Fibroblast of peridontal ligament (primary cell): Measurements from ENCODE around the gene STXBP5L.
A peak's percentile ranks its signal among the peaks of the same experiment; 100 is the strongest.
"Not testable (repeated sequence)": the region's sequence is repeated elsewhere in the genome, so short reads cannot be mapped to it uniquely, and the experiment has no call there.

Source experiments
- DNase-seq: peaks from one replicate; pipeline ENCODE4 v3.0.0-alpha.2; 2010; ENCODE audit errors: extremely low read depth

Gene STXBP5L

GRCh38 chr3:120908030-120908794 lies at the start of gene STXBP5L:
Gene STXBP5L (plus strand): TSS chr3:120908205. CDS start chr3:120909579, 1,374 bp downstream.
- peak; percentile 18 for DNase-seq

DNA sequence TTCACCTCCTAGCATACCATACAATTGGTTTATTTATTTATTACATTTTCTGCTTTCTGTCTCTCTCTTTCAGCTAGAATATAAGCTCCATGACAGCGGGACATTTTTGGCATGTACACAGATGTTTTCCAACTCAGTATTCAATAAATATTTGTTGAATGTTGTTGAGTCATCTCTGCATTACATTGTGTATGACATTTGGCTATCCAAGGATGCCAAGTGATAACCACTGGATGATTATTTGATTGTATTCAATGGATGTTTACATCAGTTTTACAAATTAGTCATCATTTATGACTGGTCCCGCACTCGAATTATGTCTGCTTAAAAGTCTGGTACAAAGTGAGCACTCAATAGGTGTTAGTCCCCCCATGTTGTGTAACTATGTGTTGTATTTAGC lies 49.5 kb upstream of the STXBP5L start:
- no peak for DNase-seq

DNA sequence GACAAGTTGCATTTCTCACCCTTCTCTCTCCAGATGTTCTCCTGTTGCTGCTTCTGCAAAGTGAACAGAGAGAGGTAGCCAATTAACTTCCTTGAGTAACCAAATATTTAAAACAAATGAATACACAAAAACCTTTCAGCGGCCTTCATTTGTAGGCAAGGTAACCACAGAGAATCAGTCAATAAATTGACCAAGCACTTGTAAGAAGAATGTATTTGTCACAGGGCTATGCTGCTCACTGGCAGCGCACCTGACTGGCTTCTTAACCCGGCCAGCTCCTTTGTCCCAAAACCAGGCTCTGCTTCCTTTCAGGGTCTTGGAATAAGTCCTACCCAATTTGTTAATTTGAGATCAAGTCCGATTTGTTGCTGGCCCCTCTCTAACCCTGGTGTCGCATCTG lies 43.5 kb upstream of the STXBP5L start:
- no peak for DNase-seq

GRCh38 chr3:120875507-120875906 lies 32.5 kb upstream of the STXBP5L start:
- no peak for DNase-seq

- no peak for DNase-seq
Measured at GRCh38 chr3:120875989-120876388, 32.0 kb upstream of the STXBP5L start.

DNA sequence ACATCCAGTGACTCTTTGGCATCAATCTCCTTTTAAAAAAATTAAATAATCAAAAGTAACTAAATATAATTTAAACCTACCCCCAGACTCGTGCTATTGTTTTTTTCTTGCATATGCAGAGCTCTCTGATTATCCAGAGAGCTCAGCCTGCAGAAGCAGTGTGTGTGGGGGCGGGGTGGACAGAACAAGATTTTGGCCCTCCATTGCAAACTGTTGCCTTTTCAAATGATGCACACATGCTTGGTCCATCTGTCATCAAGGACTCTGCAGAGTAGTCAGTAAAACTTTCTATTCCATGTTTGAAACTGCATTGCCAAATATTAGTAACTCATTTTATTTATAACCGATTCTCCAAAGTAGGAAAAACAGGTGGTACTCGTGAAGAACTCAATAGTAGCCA lies 28.6 kb upstream of the STXBP5L start:
- no peak for DNase-seq

- DNase-seq, result no peak
Measured at GRCh38 chr3:120892921-120893320, 15.1 kb upstream of the STXBP5L start.

GRCh38 chr3:120894316-120895057 lies 13.5 kb upstream of the STXBP5L start:
- no peak for DNase-seq

DNA sequence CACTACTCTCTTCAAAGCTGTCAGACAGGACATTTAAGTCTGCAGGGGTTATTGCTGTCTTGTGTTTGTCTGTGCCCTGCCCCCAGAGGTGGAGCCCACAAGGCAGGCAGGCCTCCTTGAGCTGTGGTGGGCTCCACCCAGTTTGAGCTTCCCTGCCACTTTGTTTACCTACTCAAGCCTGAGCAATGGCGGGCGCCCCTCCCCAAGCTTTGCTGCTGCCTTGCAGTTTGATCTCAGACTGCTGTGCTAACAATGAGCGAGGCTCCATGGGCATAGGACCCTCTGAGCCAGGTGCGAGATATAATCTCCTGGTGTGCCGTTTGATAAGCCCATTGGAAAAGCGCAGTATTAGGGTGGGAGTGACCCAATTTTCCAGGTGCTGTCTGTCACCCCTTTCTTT lies 6.3 kb upstream of the STXBP5L start:
- not testable (repeated sequence) for DNase-seq

DNA sequence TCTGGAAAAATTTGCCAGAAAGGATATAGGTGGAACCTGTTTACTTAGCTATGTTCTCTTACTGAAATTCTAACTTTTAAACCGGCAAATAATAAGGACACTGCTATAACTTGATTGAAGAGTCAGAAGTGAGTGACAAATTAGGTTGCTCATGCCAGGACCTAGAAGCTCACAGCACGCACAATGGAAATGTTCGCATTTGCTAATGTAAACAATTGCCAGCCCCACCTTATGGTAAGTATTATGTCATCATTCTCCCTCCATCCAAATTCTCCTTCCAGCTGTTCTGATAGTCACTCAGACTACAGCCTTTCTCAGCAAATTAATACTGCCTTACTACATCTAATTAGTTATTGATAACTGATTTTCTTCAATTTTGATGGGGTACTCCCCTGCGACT lies 4.8 kb upstream of the STXBP5L start:
- no peak for DNase-seq

DNA sequence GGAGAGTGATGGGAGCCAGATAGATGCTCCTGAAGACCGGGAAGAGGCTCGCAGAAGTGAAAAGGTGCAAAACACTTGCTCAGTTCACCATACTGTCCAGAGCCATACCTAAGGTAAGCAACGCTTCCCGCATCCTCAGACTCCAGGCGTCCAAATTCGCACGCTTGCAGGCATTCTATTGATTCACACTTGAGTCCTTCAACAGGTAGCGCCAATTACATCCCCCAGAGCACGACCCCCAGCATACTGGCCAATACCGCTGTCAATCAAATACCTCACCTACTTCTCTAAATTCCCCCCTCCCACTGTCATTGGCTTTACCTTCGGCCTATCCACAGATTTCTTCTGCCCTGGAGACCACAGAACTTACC lies 361 bp upstream of the STXBP5L start:
- DNase-seq, result no peak

DNA sequence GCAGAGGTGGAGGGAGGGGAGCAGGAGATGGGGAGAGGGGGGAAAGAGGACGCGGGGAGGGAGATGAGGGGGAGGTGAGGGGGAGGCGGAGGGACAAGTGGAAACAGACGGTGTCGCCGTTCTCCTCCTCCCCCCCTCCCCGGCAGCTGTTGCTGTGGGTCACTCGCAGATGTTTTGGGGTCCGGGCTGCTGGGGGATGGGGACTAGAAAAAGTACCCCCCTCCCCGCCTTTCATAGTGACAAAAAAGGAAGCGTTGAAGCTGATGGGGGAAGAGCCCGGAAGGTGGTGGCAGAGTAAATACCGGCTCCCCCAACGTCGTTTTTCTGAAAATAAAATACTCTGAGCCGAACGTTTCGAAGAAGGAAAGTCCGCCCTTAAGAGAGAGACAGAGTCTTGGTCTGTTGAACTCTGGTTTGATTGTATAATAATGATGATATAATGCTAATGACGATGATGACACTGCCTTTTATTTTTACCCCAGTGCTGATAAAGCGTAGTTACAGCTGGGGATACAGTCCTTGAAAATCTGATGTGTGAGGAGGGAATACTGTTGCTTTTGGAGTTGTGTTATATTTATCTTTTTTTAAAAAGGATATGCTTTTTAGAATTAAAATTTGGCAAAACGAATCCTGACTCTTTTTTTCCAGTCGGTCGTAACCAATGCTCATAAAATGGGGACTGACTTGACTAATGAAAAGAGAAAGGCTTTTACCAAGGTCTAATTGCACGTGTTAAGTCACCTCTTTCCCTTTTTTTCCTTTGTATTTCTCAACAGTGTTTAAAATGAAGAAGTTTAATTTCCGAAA lies 993 bp downstream of the STXBP5L start:
- DNase-seq, result no peak

GRCh38 chr3:120909602-120909878 lies 1.5 kb downstream of the STXBP5L start:
- DNase-seq, result no peak

- no peak for DNase-seq
Measured at GRCh38 chr3:120926146-120926545, 18.1 kb downstream of the STXBP5L start.

DNA sequence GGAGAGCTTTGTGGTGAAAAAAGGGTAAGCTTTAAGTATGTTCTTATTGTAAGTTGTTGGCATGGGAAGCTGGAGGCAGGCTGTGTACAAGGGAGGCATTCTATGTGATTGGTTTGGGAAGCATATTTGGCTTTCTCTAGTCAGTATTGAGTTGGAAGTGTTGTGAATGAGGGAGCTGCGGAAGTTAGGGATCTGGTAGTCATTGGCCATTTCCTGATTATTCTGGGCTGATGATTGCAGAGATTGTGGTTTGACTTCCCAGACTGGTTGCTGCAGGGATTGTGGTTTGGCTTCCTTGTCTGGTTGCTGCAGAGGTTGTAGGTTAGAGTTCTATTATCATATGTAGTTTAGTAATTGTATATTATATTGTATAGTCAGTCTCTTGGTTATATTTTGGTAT lies 21.0 kb downstream of the STXBP5L start:
- DNase-seq, result no peak

GRCh38 chr3:120931593-120931992 lies 23.6 kb downstream of the STXBP5L start:
- DNase-seq, result no peak

GRCh38 chr3:120956143-120956542 lies 48.1 kb downstream of the STXBP5L start:
- DNase-seq, result no peak

DNA sequence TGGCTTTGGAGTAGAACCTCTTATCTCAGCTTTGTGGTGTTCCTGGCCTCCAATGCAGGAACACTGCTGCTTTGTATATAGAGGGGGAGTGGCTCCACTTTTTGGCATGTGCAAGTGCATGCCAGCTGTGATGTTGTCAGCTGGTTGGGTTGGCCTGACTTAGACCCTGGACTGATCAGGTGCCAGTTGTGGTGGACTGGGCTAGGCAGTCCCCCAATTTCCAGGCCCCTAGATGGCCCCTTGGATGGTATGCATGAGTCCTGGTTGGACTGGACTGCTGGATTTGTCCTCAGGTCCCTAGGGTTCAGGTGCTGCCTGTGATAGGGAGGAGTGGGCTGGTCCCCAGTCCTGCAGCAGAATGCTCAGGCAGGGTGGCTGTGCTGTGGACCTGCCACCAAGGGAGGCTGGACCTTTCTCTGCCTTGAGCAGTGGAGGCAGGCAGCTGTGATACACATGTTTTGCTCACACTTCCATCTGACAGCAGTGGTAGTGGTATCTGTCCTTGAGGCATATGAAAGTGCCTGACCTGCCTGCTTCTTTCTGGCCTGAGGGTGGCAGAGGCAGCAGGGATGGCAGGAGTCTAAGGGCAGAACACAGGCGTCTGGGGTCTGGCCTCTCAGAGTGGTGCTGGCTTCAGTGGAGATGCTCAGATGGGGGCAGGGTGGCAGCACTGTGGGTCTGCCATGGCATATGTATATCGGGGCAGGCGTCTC lies 74.8 kb downstream of the STXBP5L start:
- no peak for DNase-seq

DNA sequence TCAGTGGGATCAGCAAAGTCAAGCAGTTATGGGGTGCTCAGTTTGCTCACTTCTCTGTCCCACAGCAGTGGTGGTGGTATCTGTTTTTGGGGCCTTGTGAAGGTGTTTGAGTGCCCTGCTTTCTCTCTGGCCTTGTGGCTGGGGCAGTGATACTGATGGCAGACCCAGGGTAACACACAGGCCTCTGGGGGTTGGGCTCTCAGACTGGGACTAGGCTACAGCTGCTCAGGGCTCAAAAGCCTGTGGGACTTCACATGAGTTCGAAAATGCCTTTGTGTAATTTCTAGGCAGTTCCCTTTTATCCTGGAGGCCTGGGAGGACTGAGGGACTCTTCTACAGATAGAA lies 75.3 kb downstream of the STXBP5L start:
- no peak for DNase-seq

- DNase-seq, result no peak
Measured at GRCh38 chr3:120983841-120984240, 75.8 kb downstream of the STXBP5L start.

DNA sequence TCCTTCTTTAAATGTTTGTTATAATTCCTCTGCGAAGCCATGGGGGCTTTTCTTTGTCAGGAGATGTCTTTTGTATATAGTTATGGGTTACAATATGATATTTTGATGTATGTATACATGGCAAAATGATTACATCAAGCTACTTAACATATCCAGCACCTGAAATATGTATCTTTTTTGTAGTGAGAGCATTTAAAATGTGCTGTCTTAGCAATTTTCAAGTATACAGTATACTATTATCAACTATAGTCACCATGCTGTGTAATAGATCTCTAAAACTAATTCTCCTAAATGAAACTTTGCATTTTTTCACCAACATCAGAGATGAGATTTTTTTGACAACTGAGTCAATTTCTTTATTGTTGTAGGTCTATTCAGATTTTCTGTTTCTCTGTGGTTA lies 77.2 kb downstream of the STXBP5L start:
- DNase-seq, result no peak

DNA sequence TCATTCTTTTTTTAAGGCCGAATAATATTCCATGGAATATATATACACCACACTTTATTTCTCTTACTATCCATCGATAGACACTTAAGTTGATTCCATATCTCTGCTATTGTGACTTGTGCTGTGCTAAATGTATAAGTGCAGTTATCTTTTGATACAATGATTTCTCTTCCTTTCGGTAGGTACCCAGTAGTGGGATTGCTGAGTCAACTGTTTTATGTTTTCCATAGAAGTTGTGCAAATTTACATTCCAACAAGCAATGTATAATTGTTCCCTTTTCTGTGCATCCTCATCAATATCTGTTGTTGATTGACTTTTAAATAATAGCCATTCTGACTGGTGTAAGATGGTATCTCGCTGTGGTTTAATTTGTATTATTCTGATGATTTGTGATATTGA lies 81.0 kb downstream of the STXBP5L start:
- DNase-seq, result no peak
